Stimulated activated memory B cell treated with anti-CD40 and anti-IgM and Interleukin-4, amounts not matched to agents 10 μg/mL and 1 μg/mL and 100 μg/mL, for 72 hours (primary cell): ENCODE data around the gene CUL1.

Experiments used
- ATAC-seq: fragments of 150-1000 bp; cut with Tn5 transposase; 2 replicates; pipeline ENCODE4 v1.10.0; 2021
- H3K27ac Mint-ChIP-seq: one replicate; pipeline ENCODE4 v1.8.0; 2022; ENCODE audit warnings: mild to moderate bottlenecking, mixed read lengths
- H3K27me3 Mint-ChIP-seq: one replicate; pipeline ENCODE4 v1.8.0; 2022; ENCODE audit warnings: mixed read lengths
- H3K36me3 Mint-ChIP-seq: one replicate; pipeline ENCODE4 v1.8.0; 2022; ENCODE audit warnings: mixed read lengths
- H3K4me1 Mint-ChIP-seq: one replicate; pipeline ENCODE4 v1.8.0; 2022; ENCODE audit warnings: mixed read lengths
- H3K4me3 Mint-ChIP-seq: one replicate; pipeline ENCODE4 v1.8.0; 2022; ENCODE audit warnings: mild to moderate bottlenecking, moderate library complexity, mixed read lengths
- H3K9me3 Mint-ChIP-seq: one replicate; pipeline ENCODE4 v1.8.0; 2022; ENCODE audit warnings: mixed read lengths

The CUL1 gene

GRCh38 chr7:148722340-148723165 lies 23.9 kb downstream of the CUL1 start:
- H3K27me3 Mint-ChIP-seq, result no peaks in the 10 kb centered on the region
- H3K9me3 Mint-ChIP-seq, result no peaks in the 10 kb centered on the region
- H3K4me1 Mint-ChIP-seq, result peaks cover 65% of the 10 kb centered on the region
- H3K27ac Mint-ChIP-seq, result peak overlapping the region; percentile 2
- ATAC-seq, result no peak
- no peak overlapping the region for H3K4me3 Mint-ChIP-seq
- H3K36me3 Mint-ChIP-seq, result peaks cover 9% of the 10 kb centered on the region

- no peak overlapping the region for H3K27ac Mint-ChIP-seq
- no peak for ATAC-seq
These were observed 24.5 kb downstream of the CUL1 start for GRCh38 chr7:148723166-148723559.

GRCh38 chr7:148723846-148724245 lies 25.1 kb downstream of the CUL1 start:
- Mint-ChIP-seq H3K36me3 (peaks cover 6% of the 10 kb centered on the region), H3K27me3 (no peaks in the 10 kb centered on the region), H3K9me3 (no peaks in the 10 kb centered on the region), H3K4me3 (no peak overlapping the region), H3K4me1 (peaks cover 63% of the 10 kb centered on the region), H3K27ac (no peak overlapping the region)
- no peak for ATAC-seq

More at GRCh38 chr7:148723166-148723559, 24.5 kb downstream of the CUL1 start:
- H3K27me3 Mint-ChIP-seq, result no peaks in the 10 kb centered on the region
- H3K4me1 Mint-ChIP-seq, result peaks cover 68% of the 10 kb centered on the region
- no peak overlapping the region for H3K4me3 Mint-ChIP-seq
- H3K9me3 Mint-ChIP-seq, result no peaks in the 10 kb centered on the region
- peaks cover 6% of the 10 kb centered on the region for H3K36me3 Mint-ChIP-seq

GRCh38 chr7:148726385-148726784 lies 27.7 kb downstream of the CUL1 start:
- Mint-ChIP-seq H3K36me3 (peaks cover 7% of the 10 kb centered on the region), H3K4me3 (no peak overlapping the region), H3K9me3 (no peaks in the 10 kb centered on the region), H3K4me1 (peaks cover 52% of the 10 kb centered on the region), H3K27me3 (no peaks in the 10 kb centered on the region), H3K27ac (no peak overlapping the region)
- no peak for ATAC-seq

GRCh38 chr7:148727501-148728278 lies 29.0 kb downstream of the CUL1 start:
- no peak overlapping the region for H3K4me3 Mint-ChIP-seq
- H3K36me3 Mint-ChIP-seq, result peaks cover 14% of the 10 kb centered on the region
- H3K4me1 Mint-ChIP-seq, result peaks cover 43% of the 10 kb centered on the region
- no peaks in the 10 kb centered on the region for H3K27me3 Mint-ChIP-seq
- H3K27ac Mint-ChIP-seq, result peak overlapping the region; percentile 62
- no peak for ATAC-seq
- no peaks in the 10 kb centered on the region for H3K9me3 Mint-ChIP-seq

GRCh38 chr7:148729984-148730733 lies 31.5 kb downstream of the CUL1 start:
- Mint-ChIP-seq H3K36me3 (peaks cover 38% of the 10 kb centered on the region), H3K4me1 (peaks cover 24% of the 10 kb centered on the region), H3K27me3 (no peaks in the 10 kb centered on the region), H3K27ac (no peak overlapping the region), H3K4me3 (no peak overlapping the region), H3K9me3 (no peaks in the 10 kb centered on the region)
- ATAC-seq, result no peak

- ATAC-seq, result no peak
- Mint-ChIP-seq H3K36me3 (peaks cover 49% of the 10 kb centered on the region), H3K4me1 (peaks cover 5% of the 10 kb centered on the region), H3K4me3 (no peak overlapping the region), H3K27ac (no peak overlapping the region), H3K27me3 (no peaks in the 10 kb centered on the region), H3K9me3 (no peaks in the 10 kb centered on the region)
These were observed 34.2 kb downstream of the CUL1 start for GRCh38 chr7:148732862-148733261.

GRCh38 chr7:148733496-148733895 lies 34.8 kb downstream of the CUL1 start:
- no peak for ATAC-seq
- no peaks in the 10 kb centered on the region for H3K9me3 Mint-ChIP-seq
- no peak overlapping the region for H3K4me3 Mint-ChIP-seq
- H3K36me3 Mint-ChIP-seq, result peaks cover 52% of the 10 kb centered on the region
- H3K4me1 Mint-ChIP-seq, result no peaks in the 10 kb centered on the region
- no peaks in the 10 kb centered on the region for H3K27me3 Mint-ChIP-seq
- H3K27ac Mint-ChIP-seq, result no peak overlapping the region

- H3K27ac Mint-ChIP-seq, result no peak overlapping the region
- H3K4me3 Mint-ChIP-seq, result no peak overlapping the region
- H3K36me3 Mint-ChIP-seq, result peaks cover 65% of the 10 kb centered on the region
- H3K27me3 Mint-ChIP-seq, result no peaks in the 10 kb centered on the region
- no peaks in the 10 kb centered on the region for H3K4me1 Mint-ChIP-seq
- no peak for ATAC-seq
- no peaks in the 10 kb centered on the region for H3K9me3 Mint-ChIP-seq
These were observed 36.4 kb downstream of the CUL1 start for GRCh38 chr7:148735141-148735540.

- Mint-ChIP-seq H3K4me3 (no peak overlapping the region), H3K4me1 (no peaks in the 10 kb centered on the region), H3K36me3 (peaks cover 74% of the 10 kb centered on the region), H3K27me3 (no peaks in the 10 kb centered on the region), H3K27ac (no peak overlapping the region), H3K9me3 (no peaks in the 10 kb centered on the region)
- no peak for ATAC-seq
These were observed 37.3 kb downstream of the CUL1 start for GRCh38 chr7:148735967-148736366.

GRCh38 chr7:148738737-148739535 lies 40.2 kb downstream of the CUL1 start:
- H3K27ac Mint-ChIP-seq, result no peak overlapping the region
- H3K36me3 Mint-ChIP-seq, result peaks cover 71% of the 10 kb centered on the region
- H3K4me3 Mint-ChIP-seq, result no peak overlapping the region
- H3K9me3 Mint-ChIP-seq, result no peaks in the 10 kb centered on the region
- H3K4me1 Mint-ChIP-seq, result peaks cover 5% of the 10 kb centered on the region
- no peaks in the 10 kb centered on the region for H3K27me3 Mint-ChIP-seq
- no peak for ATAC-seq

GRCh38 chr7:148746135-148746534 lies 47.4 kb downstream of the CUL1 start:
- Mint-ChIP-seq H3K4me1 (peaks cover 21% of the 10 kb centered on the region), H3K36me3 (peaks cover 59% of the 10 kb centered on the region), H3K9me3 (peaks cover 5% of the 10 kb centered on the region), H3K27me3 (no peaks in the 10 kb centered on the region), H3K4me3 (no peak overlapping the region), H3K27ac (no peak overlapping the region)
- no peak for ATAC-seq

GRCh38 chr7:148747274-148747673 lies 48.6 kb downstream of the CUL1 start:
- ATAC-seq, result no peak
- Mint-ChIP-seq H3K4me1 (peaks cover 16% of the 10 kb centered on the region), H3K27ac (peak overlapping the region; percentile 54), H3K9me3 (peaks cover 5% of the 10 kb centered on the region), H3K4me3 (no peak overlapping the region), H3K36me3 (peaks cover 51% of the 10 kb centered on the region), H3K27me3 (no peaks in the 10 kb centered on the region)

GRCh38 chr7:148750442-148751355 lies 52.0 kb downstream of the CUL1 start:
- Mint-ChIP-seq H3K36me3 (peaks cover 38% of the 10 kb centered on the region), H3K27ac (no peak overlapping the region), H3K27me3 (no peaks in the 10 kb centered on the region), H3K4me1 (peaks cover 14% of the 10 kb centered on the region), H3K4me3 (no peak overlapping the region), H3K9me3 (peaks cover 5% of the 10 kb centered on the region)
- ATAC-seq, result no peak
